Activated CD4-positive, alpha-beta T cell treated with anti-CD3 and anti-CD28 coated beads for 36 hours (primary cell): ENCODE results near the gene DRD3. TPM values are rescaled to one million over a fixed set of nuclear protein-coding genes. Genes with fewer than 3 reads are reported as not detected.

Experiments
- ATAC-seq: fragments of 200-7000 bp; cut with Tn5 transposase; one replicate; pipeline ENCODE4 v1.10.0; 2021; ENCODE audit warnings: mild to moderate bottlenecking, moderate library complexity
- CTCF ChIA-PET: fragments of 350-600 bp; sonication (Branson Sonifier 250); formaldehyde crosslinking; loops from one replicate; lab custom pipeline; 2021; ENCODE audit warnings: antibody characterized with exemption; lab: Charles Lee
- POLR2A ChIA-PET: fragments of 350-600 bp; sonication (Branson Sonifier 250); formaldehyde crosslinking; loops from one replicate; lab custom pipeline; 2021; ENCODE audit warnings: antibody characterized with exemption, inconsistent platforms; lab: Charles Lee
- DNase-seq: peaks from one replicate; pipeline ENCODE4 v3.0.0-alpha.2; 2020
- H3K27ac Mint-ChIP-seq: one replicate; pipeline ENCODE4 v1.8.0; 2021; ENCODE audit warnings: mixed read lengths
- H3K27me3 Mint-ChIP-seq: one replicate; pipeline ENCODE4 v1.8.0; 2021; ENCODE audit warnings: mixed read lengths
- H3K36me3 Mint-ChIP-seq: one replicate; pipeline ENCODE4 v1.8.0; 2021; ENCODE audit warnings: low read depth, mixed read lengths
- H3K4me1 Mint-ChIP-seq: one replicate; pipeline ENCODE4 v1.8.0; 2021; ENCODE audit warnings: mixed read lengths
- H3K4me3 Mint-ChIP-seq: one replicate; pipeline ENCODE4 v1.8.0; 2021; ENCODE audit warnings: mild to moderate bottlenecking, moderate library complexity, mixed read lengths
- H3K9me3 Mint-ChIP-seq: one replicate; pipeline ENCODE4 v1.8.0; 2021; ENCODE audit warnings: low read depth, mixed read lengths
- intact Hi-C, 2 experiments: fragments of 100-400 bp; cut with DNase I in 1 of 2; cut with micrococcal nuclease in 1 of 2; formaldehyde crosslinking; loops; one replicate each; pipeline versions ENCODE4 v1.14.2 to v1.15.1; 2022 to 2024; cut with DNase I, micrococcal nuclease
- total RNA-seq, 2 experiments: library from RNA; stranded (reverse); gene quantifications; one replicate each; pipeline ENCODE4 v1.2.3, GENCODE V29; 2021

DRD3 gene
- not detected for total RNA-seq

GRCh38 chr3:114178770-114179368 lies at the start of gene DRD3:
TSS of gene DRD3 (minus strand) at chr3:114179052. CDS start at chr3:114171992, 7,060 bp downstream.
- CTCF ChIA-PET: interaction anchor here (0.6 to 1.1 kb wide), 4 partner anchors 10 to 1272 kb away, joined by 3 read pairs; no protein-coding TSS in a partner anchor
- no peak for ATAC-seq
- H3K27me3 Mint-ChIP-seq: peaks cover 13% of the 10 kb centered on the region
- intact Hi-C loops: no loop called here
- H3K4me3 Mint-ChIP-seq: no peak within 1 kb of the TSS
- H3K27ac Mint-ChIP-seq: no peak within 1 kb of the TSS
- no peaks in the 10 kb centered on the region for H3K36me3 Mint-ChIP-seq
- POLR2A ChIA-PET: no interaction called here
- peaks cover under 1% of the 10 kb centered on the region for H3K9me3 Mint-ChIP-seq
- peaks cover 4% of the 10 kb centered on the region for H3K4me1 Mint-ChIP-seq
- peak; percentile 49 for DNase-seq

- H3K27ac Mint-ChIP-seq: peak overlapping the region; percentile 93
- H3K27me3 Mint-ChIP-seq: no peaks in the 10 kb centered on the region
- intact Hi-C loops: no loop called here
Measured at GRCh38 chr3:114227076-114227475, 48.2 kb upstream of the DRD3 start.

GRCh38 chr3:114226313-114226712 lies 47.5 kb upstream of the DRD3 start:
- H3K4me1 Mint-ChIP-seq: peaks cover 71% of the 10 kb centered on the region
- H3K4me3 Mint-ChIP-seq: peak overlapping the region; percentile 48
- CTCF ChIA-PET: no interaction called here
- H3K36me3 Mint-ChIP-seq: peaks cover 33% of the 10 kb centered on the region
- ATAC-seq (no peak), DNase-seq (no peak)
- H3K27ac Mint-ChIP-seq: peak overlapping the region; percentile 93
- no peaks in the 10 kb centered on the region for H3K27me3 Mint-ChIP-seq
- intact Hi-C loops: no loop called here
- POLR2A ChIA-PET: no interaction called here
- H3K9me3 Mint-ChIP-seq: peaks cover 13% of the 10 kb centered on the region

More at GRCh38 chr3:114227076-114227475, 48.2 kb upstream of the DRD3 start:
- peaks cover 29% of the 10 kb centered on the region for H3K36me3 Mint-ChIP-seq
- ChIA-PET CTCF (interaction anchor here (0.8 to 1.6 kb wide), 3 partner anchors 14 to 74 kb away, joined by 3 to 5 read pairs (median 3); no protein-coding TSS in a partner anchor), POLR2A (no interaction called here)
- DNase-seq: no peak
- no peak overlapping the region for H3K4me3 Mint-ChIP-seq
- H3K9me3 Mint-ChIP-seq: peaks cover 13% of the 10 kb centered on the region
- peaks cover 71% of the 10 kb centered on the region for H3K4me1 Mint-ChIP-seq
- no peak for ATAC-seq

- intact Hi-C loops: loop anchor here (1.0 to 2.0 kb wide), 5 partner anchors 9 to 110 kb away; no protein-coding TSS in a partner anchor
- Mint-ChIP-seq H3K27ac (peak overlapping the region; percentile 89), H3K4me3 (no peak overlapping the region), H3K27me3 (no peaks in the 10 kb centered on the region), H3K9me3 (peaks cover 13% of the 10 kb centered on the region), H3K4me1 (peaks cover 78% of the 10 kb centered on the region), H3K36me3 (peaks cover 40% of the 10 kb centered on the region)
- CTCF ChIA-PET: interaction anchor here (0.8 to 1.5 kb wide), 5 partner anchors 8 to 196 kb away, joined by 3 to 10 read pairs (median 6); no protein-coding TSS in a partner anchor
- no peak for DNase-seq
- POLR2A ChIA-PET: interaction anchor here (0.8 to 1.3 kb wide), 3 partner anchors 9 to 73 kb away, joined by 3 to 34 read pairs (median 7); no protein-coding TSS in a partner anchor
- peak; percentile 74 for ATAC-seq
Measured at GRCh38 chr3:114223143-114223542, 44.3 kb upstream of the DRD3 start.

GRCh38 chr3:114221881-114222264 lies 43.0 kb upstream of the DRD3 start:
- CTCF ChIA-PET: interaction anchor here (0.7 to 1.4 kb wide), 5 partner anchors 8 to 423 kb away, joined by 3 to 7 read pairs (median 3); no protein-coding TSS in a partner anchor
- intact Hi-C loops: loop anchor here in 1 of 2 experiments (2.0 kb wide), 2 partner anchors 21 to 111 kb away; no protein-coding TSS in a partner anchor

GRCh38 chr3:114221165-114221880 lies 42.5 kb upstream of the DRD3 start:
- ATAC-seq: peak; percentile 39
- Mint-ChIP-seq H3K9me3 (peaks cover 13% of the 10 kb centered on the region), H3K36me3 (peaks cover 43% of the 10 kb centered on the region), H3K27ac (peak overlapping the region; percentile 95), H3K4me3 (peak overlapping the region; percentile 0), H3K4me1 (peaks cover 76% of the 10 kb centered on the region), H3K27me3 (no peaks in the 10 kb centered on the region)
- POLR2A ChIA-PET: interaction anchor here (1.3 kb wide), 1 partner anchor 8 kb away, joined by 8 read pairs; no protein-coding TSS in a partner anchor
- CTCF ChIA-PET: interaction anchor here (0.5 to 1.4 kb wide), 6 partner anchors 8 to 423 kb away, joined by 3 to 7 read pairs (median 3); no protein-coding TSS in a partner anchor
- intact Hi-C loops: no loop called here
- DNase-seq: peak; percentile 64

More at GRCh38 chr3:114221881-114222264, 43.0 kb upstream of the DRD3 start:
- Mint-ChIP-seq H3K27me3 (no peaks in the 10 kb centered on the region), H3K4me1 (peaks cover 81% of the 10 kb centered on the region), H3K27ac (peak overlapping the region; percentile 95), H3K36me3 (peaks cover 45% of the 10 kb centered on the region), H3K9me3 (peaks cover 13% of the 10 kb centered on the region), H3K4me3 (no peak overlapping the region)
- ATAC-seq (peak; percentile 17), DNase-seq (no peak)
- POLR2A ChIA-PET: interaction anchor here (1.3 kb wide), 1 partner anchor 9 kb away, joined by 8 read pairs; no protein-coding TSS in a partner anchor

GRCh38 chr3:114219741-114220140 lies 40.9 kb upstream of the DRD3 start:
- CTCF ChIA-PET: no interaction called here
- peaks cover 62% of the 10 kb centered on the region for H3K4me1 Mint-ChIP-seq
- POLR2A ChIA-PET: no interaction called here
- H3K4me3 Mint-ChIP-seq: peak overlapping the region; percentile 15
- intact Hi-C loops: loop anchor here (5.0 to 10.0 kb wide), 2 partner anchors 687 to 925 kb away; partner anchors contain the start of genes SIDT1 (in 1 of the 2) and ZBTB20 (in 1 of the 2)
- peaks cover 4% of the 10 kb centered on the region for H3K9me3 Mint-ChIP-seq
- peaks cover 27% of the 10 kb centered on the region for H3K36me3 Mint-ChIP-seq
- peak overlapping the region; percentile 76 for H3K27ac Mint-ChIP-seq
- DNase-seq (no peak), ATAC-seq (no peak)
- H3K27me3 Mint-ChIP-seq: no peaks in the 10 kb centered on the region

- no peak for ATAC-seq
- Mint-ChIP-seq H3K4me1 (peaks cover 54% of the 10 kb centered on the region), H3K27ac (peak overlapping the region; percentile 44), H3K9me3 (no peaks in the 10 kb centered on the region), H3K27me3 (no peaks in the 10 kb centered on the region), H3K4me3 (no peak overlapping the region), H3K36me3 (peaks cover 21% of the 10 kb centered on the region)
- DNase-seq: peak; percentile 44
- POLR2A ChIA-PET: interaction anchor here (0.5 kb wide), 1 partner anchor 200 kb away, joined by 5 read pairs; no protein-coding TSS in a partner anchor
- intact Hi-C loops: loop anchor here (5.0 to 10.0 kb wide), 2 partner anchors 686 to 926 kb away; partner anchors contain the start of genes SIDT1 (in 1 of the 2) and ZBTB20 (in 1 of the 2)
- CTCF ChIA-PET: interaction anchor here (0.8 to 2.6 kb wide), 4 partner anchors 9 to 162 kb away, joined by 3 to 5 read pairs (median 4); no protein-coding TSS in a partner anchor
Measured at GRCh38 chr3:114218578-114219185, 39.8 kb upstream of the DRD3 start.

GRCh38 chr3:114218006-114218405 lies 39.2 kb upstream of the DRD3 start:
- CTCF ChIA-PET: interaction anchor here (1.0 to 2.6 kb wide), 4 partner anchors 10 to 162 kb away, joined by 3 to 5 read pairs (median 4); no protein-coding TSS in a partner anchor
- Mint-ChIP-seq H3K4me3 (no peak overlapping the region), H3K9me3 (no peaks in the 10 kb centered on the region), H3K36me3 (peaks cover 21% of the 10 kb centered on the region), H3K4me1 (peaks cover 49% of the 10 kb centered on the region), H3K27ac (peak overlapping the region; percentile 53), H3K27me3 (no peaks in the 10 kb centered on the region)
- ATAC-seq (no peak), DNase-seq (no peak)
- intact Hi-C loops: loop anchor here (5.0 to 10.0 kb wide), 2 partner anchors 686 to 927 kb away; partner anchors contain the start of genes SIDT1 (in 1 of the 2) and ZBTB20 (in 1 of the 2)
- POLR2A ChIA-PET: no interaction called here

- H3K9me3 Mint-ChIP-seq: no peaks in the 10 kb centered on the region
- peaks cover 21% of the 10 kb centered on the region for H3K36me3 Mint-ChIP-seq
- ChIA-PET CTCF (interaction anchor here (0.6 to 2.6 kb wide), 4 partner anchors 62 to 163 kb away, joined by 3 to 5 read pairs (median 3); no protein-coding TSS in a partner anchor), POLR2A (interaction anchor here (0.6 kb wide), 1 partner anchor 882 kb away, joined by 3 read pairs; no protein-coding TSS in a partner anchor)
- H3K4me3 Mint-ChIP-seq: peak overlapping the region; percentile 46
- H3K4me1 Mint-ChIP-seq: peaks cover 47% of the 10 kb centered on the region
- intact Hi-C loops: loop anchor here (5.0 to 10.0 kb wide), 2 partner anchors 685 to 928 kb away; partner anchors contain the start of genes SIDT1 (in 1 of the 2) and ZBTB20 (in 1 of the 2)
- ATAC-seq (no peak), DNase-seq (no peak)
- no peaks in the 10 kb centered on the region for H3K27me3 Mint-ChIP-seq
- H3K27ac Mint-ChIP-seq: no peak overlapping the region
Measured at GRCh38 chr3:114217266-114217665, 38.4 kb upstream of the DRD3 start.
